ENCODE measurements around the gene C3orf85.

Gene C3orf85

GRCh38 chr3:109095166-109095565 is 41.4 kb upstream of the C3orf85 start:
- H3K27me3 ChIP-seq (ENCODE audit: insufficient read depth, low read depth) = no peaks in the 10 kb centered on the region
- H3K4me3 ChIP-seq (IDR thresholded peaks at IDR 0.05; ENCODE audit: insufficient read depth, low read depth, low read length) = no peak overlapping the region
- no peak overlapping the region for H3K27ac ChIP-seq
- H3K4me1 ChIP-seq (ENCODE audit: low read depth, poor library complexity, severe bottlenecking) = no peaks in the 10 kb centered on the region
- H3K9ac ChIP-seq = no peak overlapping the region
- no peak overlapping the region for H2AFZ ChIP-seq (ENCODE audit: low read depth)
- H4K20me1 ChIP-seq (ENCODE audit: insufficient read depth) = no peaks in the 10 kb centered on the region
- no peaks in the 10 kb centered on the region for H3K36me3 ChIP-seq (ENCODE audit: insufficient read depth)
- no peak overlapping the region for H3K4me2 ChIP-seq
- H3K79me2 ChIP-seq (ENCODE audit: insufficient read depth, low read depth) = no peaks in the 10 kb centered on the region
- TF ChIP-seq CTCF (conservative IDR thresholded peaks at IDR 0.05; ENCODE audit: low read depth, low read length) = no peak

DNA sequence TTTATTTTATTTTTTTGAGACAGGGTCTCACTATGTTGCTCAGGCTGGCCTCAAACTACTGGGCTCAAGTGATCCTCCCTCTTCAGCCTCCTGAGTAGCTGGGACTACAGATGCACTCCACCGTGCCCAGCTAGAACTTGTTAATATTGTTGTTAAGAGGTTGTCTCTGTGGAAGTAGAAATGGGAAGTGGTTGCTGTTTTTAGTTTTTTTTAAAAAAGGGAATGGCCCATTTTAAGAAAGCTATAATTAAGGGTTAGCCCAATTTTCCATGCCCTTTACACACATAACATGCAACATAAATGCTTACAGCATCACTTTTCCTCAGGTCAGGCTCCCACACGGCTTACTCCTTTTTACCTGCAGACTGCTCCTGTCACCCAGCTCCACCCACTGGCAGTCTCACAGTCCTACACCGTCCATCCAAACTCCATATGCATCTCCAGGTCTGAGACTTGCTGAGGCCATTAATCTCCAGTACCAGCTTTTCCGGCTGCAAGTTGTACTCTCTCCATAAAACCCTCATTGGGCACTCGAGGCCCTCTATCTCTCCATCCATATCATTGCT is 38.4 kb upstream of the C3orf85 start:
- no peak overlapping the region for H3K4me3 ChIP-seq (IDR thresholded peaks at IDR 0.05; ENCODE audit: insufficient read depth, low read depth, low read length)
- no peak overlapping the region for H3K27ac ChIP-seq
- H3K4me2 ChIP-seq = no peak overlapping the region
- TF ChIP-seq CTCF (conservative IDR thresholded peaks at IDR 0.05; ENCODE audit: low read depth, low read length) = peak; percentile 26; the same call in 1 of the 2 replicates
- H4K20me1 ChIP-seq (ENCODE audit: insufficient read depth) = no peaks in the 10 kb centered on the region
- no peaks in the 10 kb centered on the region for H3K27me3 ChIP-seq (ENCODE audit: insufficient read depth, low read depth)
- H2AFZ ChIP-seq (ENCODE audit: low read depth) = no peak overlapping the region
- no peak overlapping the region for H3K9ac ChIP-seq
- H3K4me1 ChIP-seq (ENCODE audit: low read depth, poor library complexity, severe bottlenecking) = no peaks in the 10 kb centered on the region
- H3K79me2 ChIP-seq (ENCODE audit: insufficient read depth, low read depth) = no peaks in the 10 kb centered on the region
- H3K36me3 ChIP-seq (ENCODE audit: insufficient read depth) = no peaks in the 10 kb centered on the region

- H3K4me1 ChIP-seq (ENCODE audit: low read depth, poor library complexity, severe bottlenecking) = no peaks in the 10 kb centered on the region
- H3K4me3 ChIP-seq (IDR thresholded peaks at IDR 0.05; ENCODE audit: insufficient read depth, low read depth, low read length) = no peak overlapping the region
- no peaks in the 10 kb centered on the region for H4K20me1 ChIP-seq (ENCODE audit: insufficient read depth)
- no peaks in the 10 kb centered on the region for H3K27me3 ChIP-seq (ENCODE audit: insufficient read depth, low read depth)
- H3K36me3 ChIP-seq (ENCODE audit: insufficient read depth) = no peaks in the 10 kb centered on the region
- H2AFZ ChIP-seq (ENCODE audit: low read depth) = no peak overlapping the region
- no peak overlapping the region for H3K9ac ChIP-seq
- no peak overlapping the region for H3K4me2 ChIP-seq
- H3K27ac ChIP-seq = no peak overlapping the region
- no peak for TF ChIP-seq CTCF (conservative IDR thresholded peaks at IDR 0.05; ENCODE audit: low read depth, low read length)
- no peaks in the 10 kb centered on the region for H3K79me2 ChIP-seq (ENCODE audit: insufficient read depth, low read depth)
Measured at GRCh38 chr3:109109574-109109973, 26.9 kb upstream of the C3orf85 start.

DNA sequence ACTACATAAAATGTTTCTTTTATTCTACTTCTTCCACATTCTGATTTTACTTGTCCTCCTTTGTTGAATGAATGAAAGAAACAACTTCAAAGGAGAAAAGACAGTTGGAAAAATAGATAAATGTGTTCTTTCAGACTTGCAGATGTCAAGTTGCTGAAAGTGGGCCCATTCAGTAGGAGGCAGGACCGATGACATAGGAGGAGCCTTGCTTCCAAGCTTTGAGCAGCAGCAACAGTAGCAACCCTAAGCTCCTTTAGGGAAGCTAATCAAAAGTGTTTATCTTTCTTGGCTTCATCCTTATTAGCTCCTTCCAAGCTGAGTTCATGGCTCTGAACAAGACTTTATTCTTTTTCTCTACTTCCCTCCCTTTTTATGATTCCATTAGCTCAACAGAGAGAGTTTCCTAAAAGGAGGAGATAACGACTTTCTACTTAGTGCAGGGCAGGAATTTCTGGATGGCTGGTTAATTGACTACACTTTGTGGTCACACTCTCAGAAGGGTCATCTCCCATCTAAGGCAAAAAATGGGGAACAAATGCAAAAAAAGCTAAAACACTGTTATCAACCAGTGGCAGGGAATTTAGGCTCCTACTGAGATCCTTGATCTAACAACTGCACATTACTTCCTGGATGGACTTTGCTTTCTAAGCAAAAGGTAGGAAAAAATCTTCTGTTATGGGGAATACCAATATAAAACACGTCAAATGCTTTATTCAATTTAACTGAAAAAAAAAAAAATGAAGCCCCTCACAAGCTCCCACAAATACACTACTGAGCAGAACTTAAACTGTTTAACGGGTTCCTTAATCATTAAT is 23.4 kb upstream of the C3orf85 start:
- Histone ChIP-seq H3K4me1 (ENCODE audit: low read depth, poor library complexity, severe bottlenecking) (no peaks in the 10 kb centered on the region), H3K4me2 (no peak overlapping the region), H4K20me1 (ENCODE audit: insufficient read depth) (no peaks in the 10 kb centered on the region), H3K27ac (no peak overlapping the region), H3K79me2 (ENCODE audit: insufficient read depth, low read depth) (no peaks in the 10 kb centered on the region), H3K4me3 (IDR thresholded peaks at IDR 0.05; ENCODE audit: insufficient read depth, low read depth, low read length) (no peak overlapping the region), H3K9ac (no peak overlapping the region), H3K27me3 (ENCODE audit: insufficient read depth, low read depth) (no peaks in the 10 kb centered on the region), H3K36me3 (ENCODE audit: insufficient read depth) (no peaks in the 10 kb centered on the region), H2AFZ (ENCODE audit: low read depth) (no peak overlapping the region)
- no peak for TF ChIP-seq CTCF (conservative IDR thresholded peaks at IDR 0.05; ENCODE audit: low read depth, low read length)
